Measurements from ENCODE around the gene SFXN3. TPM values are rescaled to one million over a fixed set of nuclear protein-coding genes. Genes with fewer than 3 reads are reported as not detected.

The SFXN3 gene
- polyA plus RNA-seq, 6 donors from 2014 or later: 3.5 to 6.4 (median 4.8) TPM

GRCh38 chr10:101052285-101052684 lies 21.3 kb downstream of the SFXN3 start:
- Mint-ChIP-seq H3K36me3 (peaks cover 0 to 7% of the 10 kb centered on the region in 2 donors), H3K4me1 (peaks cover 11 to 32% (median 15%) of the 10 kb centered on the region in 3 donors), H3K9me3 (peaks cover 0 to 2% (median 0%) of the 10 kb centered on the region in 7 donors), H3K27ac (no peak overlapping the region), H3K27me3 (peaks cover 29 to 39% (median 33%) of the 10 kb centered on the region in 3 donors), H3K4me3 (no peak overlapping the region)
- ATAC-seq (ENCODE audit: low read depth in 2 of 2) (no peak), DNase-seq (no peak)

- peaks cover 0 to 7% of the 10 kb centered on the region in 2 donors for H3K36me3 Mint-ChIP-seq
- H3K4me1 Mint-ChIP-seq: peaks cover 11 to 24% (median 15%) of the 10 kb centered on the region in 3 donors
- ATAC-seq (ENCODE audit: low read depth in 2 of 2) (no peak), DNase-seq (no peak)
- no peak overlapping the region for H3K4me3 Mint-ChIP-seq
- H3K27ac Mint-ChIP-seq: no peak overlapping the region
- peaks cover 0 to 2% (median 0%) of the 10 kb centered on the region in 7 donors for H3K9me3 Mint-ChIP-seq
- H3K27me3 Mint-ChIP-seq: peaks cover 21 to 27% (median 22%) of the 10 kb centered on the region in 3 donors
Measured at GRCh38 chr10:101053516-101053915, 22.5 kb downstream of the SFXN3 start.

GRCh38 chr10:101054351-101054750 lies 23.3 kb downstream of the SFXN3 start:
- no peak overlapping the region for H3K4me3 Mint-ChIP-seq

GRCh38 chr10:101054876-101055275 lies 23.8 kb downstream of the SFXN3 start:
- H3K9me3 Mint-ChIP-seq: no peaks in the 10 kb centered on the region
- peaks cover 13% of the 10 kb centered on the region in 3 donors for H3K27me3 Mint-ChIP-seq
- peaks cover 0 to 7% of the 10 kb centered on the region in 2 donors for H3K36me3 Mint-ChIP-seq
- H3K4me1 Mint-ChIP-seq: peaks cover 9 to 19% (median 12%) of the 10 kb centered on the region in 3 donors
- H3K27ac Mint-ChIP-seq: no peak overlapping the region
- ATAC-seq (ENCODE audit: low read depth in 2 of 2): no peak
- no peak for DNase-seq
- H3K4me3 Mint-ChIP-seq: no peak overlapping the region

More at GRCh38 chr10:101054351-101054750, 23.3 kb downstream of the SFXN3 start:
- ATAC-seq (ENCODE audit: low read depth in 2 of 2) (no peak), DNase-seq (no peak)
- peaks cover 11 to 19% (median 12%) of the 10 kb centered on the region in 3 donors for H3K4me1 Mint-ChIP-seq
- H3K36me3 Mint-ChIP-seq: peaks cover 0 to 7% of the 10 kb centered on the region in 2 donors
- peaks cover 13 to 19% (median 14%) of the 10 kb centered on the region in 3 donors for H3K27me3 Mint-ChIP-seq
- H3K27ac Mint-ChIP-seq: peak overlapping the region in 1 of 6 donors; percentile 70
- no peaks in the 10 kb centered on the region for H3K9me3 Mint-ChIP-seq

GRCh38 chr10:101055411-101055810 lies 24.4 kb downstream of the SFXN3 start:
- DNase-seq: no peak
- Mint-ChIP-seq H3K27me3 (peaks cover 8 to 9% (median 8%) of the 10 kb centered on the region in 3 donors), H3K36me3 (peaks cover 0 to 7% of the 10 kb centered on the region in 2 donors), H3K4me1 (peaks cover 12 to 18% (median 15%) of the 10 kb centered on the region in 3 donors), H3K4me3 (peak overlapping the region in 1 of 8 donors; percentile 18), H3K27ac (no peak overlapping the region), H3K9me3 (no peaks in the 10 kb centered on the region)
- ATAC-seq (ENCODE audit: low read depth in 2 of 2): no peak

GRCh38 chr10:101056365-101057151 lies 25.5 kb downstream of the SFXN3 start:
- Mint-ChIP-seq H3K27ac (peak overlapping the region in 1 of 6 donors; percentile 66), H3K4me3 (peak overlapping the region in 1 of 8 donors; percentile 14), H3K4me1 (peaks cover 11 to 17% (median 12%) of the 10 kb centered on the region in 3 donors), H3K36me3 (no peaks in the 10 kb centered on the region), H3K27me3 (no peaks in the 10 kb centered on the region), H3K9me3 (no peaks in the 10 kb centered on the region)
- DNase-seq: no peak
- no peak for ATAC-seq (ENCODE audit: low read depth in 2 of 2)

- ATAC-seq (ENCODE audit: low read depth in 2 of 2) (peak; percentile 69 to 71), DNase-seq (peak; percentile 91)
- H3K4me1 Mint-ChIP-seq: peaks cover 31 to 40% (median 34%) of the 10 kb centered on the region in 3 donors
- peak overlapping the region; percentile 88 to 98 (median 92) for H3K27ac Mint-ChIP-seq
- H3K27me3 Mint-ChIP-seq: peaks cover 10 to 18% (median 11%) of the 10 kb centered on the region in 3 donors
- H3K9me3 Mint-ChIP-seq: no peaks in the 10 kb centered on the region
- no peaks in the 10 kb centered on the region for H3K36me3 Mint-ChIP-seq
- peak overlapping the region; percentile 89 to 99 (median 96) for H3K4me3 Mint-ChIP-seq
Measured at GRCh38 chr10:101060036-101060950, 29.3 kb downstream of the SFXN3 start.

- peak; percentile 58 to 68 for ATAC-seq (ENCODE audit: low read depth in 2 of 2)
Measured at GRCh38 chr10:101060951-101061623, 30.1 kb downstream of the SFXN3 start.

GRCh38 chr10:101061624-101062231 lies 30.7 kb downstream of the SFXN3 start, which contains the start of gene KAZALD1:
KAZALD1 (plus strand) TSS chr10:101061989; CDS start chr10:101062593, 604 bp downstream.
- peak within 1 kb of the TSS; percentile 91 to 99 (median 96) for H3K4me3 Mint-ChIP-seq
- ATAC-seq (ENCODE audit: low read depth in 2 of 2): no peak
- H3K9me3 Mint-ChIP-seq: no peaks in the 10 kb centered on the region
- peaks cover 11 to 32% (median 20%) of the 10 kb centered on the region in 3 donors for H3K27me3 Mint-ChIP-seq
- H3K4me1 Mint-ChIP-seq: peaks cover 39 to 50% (median 46%) of the 10 kb centered on the region in 3 donors
- H3K27ac Mint-ChIP-seq: peak within 1 kb of the TSS; percentile 88 to 98 (median 92)
- no peak for DNase-seq
- no peaks in the 10 kb centered on the region for H3K36me3 Mint-ChIP-seq

More at GRCh38 chr10:101060951-101061623, 30.1 kb downstream of the SFXN3 start:
- DNase-seq: peak; percentile 63
- peak overlapping the region; percentile 91 to 99 (median 96) for H3K4me3 Mint-ChIP-seq
- H3K36me3 Mint-ChIP-seq: no peaks in the 10 kb centered on the region
- H3K27me3 Mint-ChIP-seq: peaks cover 11 to 26% (median 18%) of the 10 kb centered on the region in 3 donors
- no peaks in the 10 kb centered on the region for H3K9me3 Mint-ChIP-seq
- peaks cover 35 to 44% (median 39%) of the 10 kb centered on the region in 3 donors for H3K4me1 Mint-ChIP-seq
- peak overlapping the region; percentile 88 to 98 (median 92) for H3K27ac Mint-ChIP-seq

GRCh38 chr10:101062232-101063049 lies 31.4 kb downstream of the SFXN3 start:
- ATAC-seq (ENCODE audit: low read depth in 2 of 2): peak; percentile 37 to 39
- peaks cover 11 to 36% (median 20%) of the 10 kb centered on the region in 3 donors for H3K27me3 Mint-ChIP-seq
- H3K4me3 Mint-ChIP-seq: peak overlapping the region; percentile 80 to 99 (median 90)
- no peaks in the 10 kb centered on the region for H3K9me3 Mint-ChIP-seq
- H3K4me1 Mint-ChIP-seq: peaks cover 39 to 54% (median 51%) of the 10 kb centered on the region in 3 donors
- H3K27ac Mint-ChIP-seq: peak overlapping the region in 2 of 6 donors; percentile 14 to 82
- DNase-seq: peak; percentile 48
- no peaks in the 10 kb centered on the region for H3K36me3 Mint-ChIP-seq

GRCh38 chr10:101063050-101063525 lies 32.1 kb downstream of the SFXN3 start:
- Mint-ChIP-seq H3K36me3 (no peaks in the 10 kb centered on the region), H3K27ac (peak overlapping the region in 1 of 6 donors; percentile 42), H3K27me3 (peaks cover 16 to 40% (median 20%) of the 10 kb centered on the region in 3 donors), H3K9me3 (no peaks in the 10 kb centered on the region), H3K4me3 (peak overlapping the region; percentile 22 to 95 (median 74)), H3K4me1 (peaks cover 44 to 58% (median 55%) of the 10 kb centered on the region in 3 donors)
- ATAC-seq (ENCODE audit: low read depth in 2 of 2) (no peak), DNase-seq (no peak)

All from naive B cell (primary cell).